Measurements from ENCODE around the gene ELOVL7.
"Not testable (repeated sequence)": the region's sequence is repeated elsewhere in the genome, so short reads cannot be mapped to it uniquely, and the experiment has no call there.

Gene ELOVL7

DNA sequence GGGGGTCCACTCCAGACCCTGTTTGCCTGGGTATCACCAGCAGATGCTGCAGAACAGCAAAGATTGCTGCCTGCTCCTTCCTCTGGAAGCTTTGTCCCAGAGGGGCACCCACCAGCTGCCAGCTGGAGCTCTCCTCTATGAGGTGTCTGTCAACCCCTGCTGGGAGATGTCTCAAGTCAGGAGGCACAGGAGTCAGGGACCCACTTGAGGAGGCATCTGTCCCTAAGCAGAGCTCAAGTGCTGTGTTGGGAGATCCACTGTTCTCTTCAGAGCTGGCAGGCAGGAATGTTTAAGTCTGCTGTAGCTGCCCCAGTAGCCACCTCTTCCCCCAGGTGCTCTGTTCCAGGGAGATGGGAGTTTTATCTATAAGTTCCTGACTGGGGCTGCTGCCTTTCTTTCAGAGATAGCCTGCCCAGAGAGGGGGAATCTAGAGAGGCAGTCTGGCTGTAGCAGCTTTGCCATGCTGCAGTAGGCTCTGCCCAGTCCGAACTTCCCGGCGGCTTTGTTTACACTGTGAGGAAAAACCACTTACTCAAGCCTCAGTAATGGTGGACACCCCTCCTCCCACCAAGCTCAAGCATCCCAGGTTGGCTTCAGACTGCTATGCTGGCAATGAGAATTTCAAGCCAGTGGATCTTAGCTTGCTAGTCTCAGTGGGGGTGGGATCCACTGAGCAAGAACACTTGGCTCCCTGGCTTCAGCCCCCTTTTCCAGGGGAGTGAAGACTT lies 128.7 kb downstream of the ELOVL7 start:
- not testable (repeated sequence) for DNase-seq (ENCODE audit: low read depth in 2 of 2)

DNA sequence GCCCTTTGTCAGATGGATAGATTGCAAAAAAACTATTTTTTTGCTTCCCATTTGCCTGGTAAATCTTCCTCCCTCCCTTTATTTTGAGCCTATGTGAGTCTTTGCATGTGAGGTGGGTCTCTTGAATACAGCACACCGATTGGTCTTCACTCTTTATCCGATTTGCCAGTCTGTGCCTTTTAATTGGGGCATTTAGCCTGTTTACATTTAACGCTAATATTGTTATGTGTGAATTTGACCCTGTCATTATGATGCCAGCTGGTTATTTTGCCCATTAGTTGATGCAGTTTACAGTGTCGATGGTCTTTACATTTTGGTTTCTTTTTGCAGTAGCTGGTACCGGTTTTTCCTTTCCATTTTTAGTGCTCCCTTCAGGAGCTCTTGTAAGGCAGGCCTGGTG lies 131.1 kb downstream of the ELOVL7 start:
- DNase-seq (ENCODE audit: low read depth in 2 of 2): no peak

DNA sequence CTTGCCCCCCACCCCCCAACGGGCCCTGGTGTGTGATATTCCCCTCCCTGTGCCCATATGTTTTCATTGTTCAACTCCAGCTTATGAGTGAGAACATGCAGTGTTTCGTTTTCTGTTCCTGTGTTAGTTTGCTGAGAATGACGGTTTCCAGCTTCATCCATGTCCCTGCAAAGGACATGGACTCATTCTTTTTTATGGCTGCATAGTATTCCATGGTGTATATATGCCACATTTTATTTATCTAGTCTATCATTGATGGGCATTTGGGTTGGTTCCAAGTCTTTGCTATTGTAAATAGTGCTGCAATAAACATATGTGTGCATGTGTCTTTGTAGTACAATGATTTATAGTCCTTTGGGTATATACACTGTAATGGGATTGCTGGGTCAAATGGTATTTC lies 132.2 kb downstream of the ELOVL7 start:
- not testable (repeated sequence) for DNase-seq (ENCODE audit: low read depth in 2 of 2)

DNA sequence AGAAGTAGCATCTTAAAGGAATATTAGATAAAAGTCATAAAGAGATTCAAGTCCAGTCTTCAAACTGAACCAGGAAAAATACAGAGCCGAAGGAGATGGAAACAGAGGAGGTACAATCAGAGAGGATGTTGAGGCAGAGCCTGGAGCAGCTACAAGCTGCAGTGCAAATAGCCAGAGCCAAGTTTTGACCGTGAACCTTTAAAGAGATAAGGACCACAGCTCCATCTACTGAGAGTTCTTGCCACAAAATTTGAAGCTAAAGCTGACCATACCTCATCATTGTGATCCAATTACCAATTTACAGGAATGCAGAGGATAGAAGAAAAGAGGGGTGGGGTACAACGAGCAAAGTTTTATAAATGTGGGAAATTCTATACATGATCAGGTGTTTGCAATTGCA lies 133.7 kb downstream of the ELOVL7 start:
- no peak for DNase-seq (ENCODE audit: low read depth in 2 of 2)

DNA sequence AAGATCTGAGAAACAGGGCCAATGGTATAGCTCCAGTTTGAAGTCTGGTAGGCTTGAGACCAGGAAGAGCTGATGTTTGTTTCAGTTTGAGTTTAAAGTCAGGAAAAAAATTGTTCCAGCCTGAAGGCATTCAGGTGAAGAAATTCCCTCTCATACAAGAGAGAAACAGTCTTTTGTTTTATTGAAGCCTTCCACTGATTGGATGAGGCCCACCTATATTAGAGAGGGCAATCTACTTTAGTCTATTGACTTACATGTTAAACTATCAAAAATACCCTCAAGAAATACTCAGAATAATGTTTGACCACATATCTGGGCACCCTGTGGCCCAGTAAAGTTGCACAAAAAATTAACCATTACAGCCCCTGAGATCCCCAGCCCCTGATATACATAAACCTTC lies 138.9 kb downstream of the ELOVL7 start:
- DNase-seq (ENCODE audit: low read depth in 2 of 2): no peak

DNA sequence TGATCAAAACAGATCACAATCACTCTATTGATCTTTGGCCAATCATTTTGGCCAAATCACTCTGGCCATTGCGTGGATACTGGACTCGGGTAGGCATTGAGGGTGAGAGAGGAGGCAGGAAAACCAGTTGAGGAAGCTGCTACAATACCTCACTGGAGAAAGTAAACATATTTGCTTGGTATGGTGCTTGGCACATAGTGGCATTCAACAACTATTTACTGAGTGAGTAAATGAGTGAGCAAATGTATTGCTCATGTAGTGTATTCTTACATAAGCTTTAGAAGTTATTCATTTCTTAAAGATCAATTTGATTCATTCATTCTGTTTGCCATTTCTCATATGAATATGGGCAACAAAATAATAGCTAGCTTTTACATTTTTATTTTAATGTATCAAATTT lies 140.1 kb downstream of the ELOVL7 start:
- no peak for DNase-seq (ENCODE audit: low read depth in 2 of 2)
